ENCODE results near the gene ACTL6B. TPM values are rescaled to one million over a fixed set of nuclear protein-coding genes. Genes with fewer than 3 reads are reported as not detected.

The ACTL6B gene
- total RNA-seq, 1 experiment from 2014 or later = 1.3 TPM

DNA sequence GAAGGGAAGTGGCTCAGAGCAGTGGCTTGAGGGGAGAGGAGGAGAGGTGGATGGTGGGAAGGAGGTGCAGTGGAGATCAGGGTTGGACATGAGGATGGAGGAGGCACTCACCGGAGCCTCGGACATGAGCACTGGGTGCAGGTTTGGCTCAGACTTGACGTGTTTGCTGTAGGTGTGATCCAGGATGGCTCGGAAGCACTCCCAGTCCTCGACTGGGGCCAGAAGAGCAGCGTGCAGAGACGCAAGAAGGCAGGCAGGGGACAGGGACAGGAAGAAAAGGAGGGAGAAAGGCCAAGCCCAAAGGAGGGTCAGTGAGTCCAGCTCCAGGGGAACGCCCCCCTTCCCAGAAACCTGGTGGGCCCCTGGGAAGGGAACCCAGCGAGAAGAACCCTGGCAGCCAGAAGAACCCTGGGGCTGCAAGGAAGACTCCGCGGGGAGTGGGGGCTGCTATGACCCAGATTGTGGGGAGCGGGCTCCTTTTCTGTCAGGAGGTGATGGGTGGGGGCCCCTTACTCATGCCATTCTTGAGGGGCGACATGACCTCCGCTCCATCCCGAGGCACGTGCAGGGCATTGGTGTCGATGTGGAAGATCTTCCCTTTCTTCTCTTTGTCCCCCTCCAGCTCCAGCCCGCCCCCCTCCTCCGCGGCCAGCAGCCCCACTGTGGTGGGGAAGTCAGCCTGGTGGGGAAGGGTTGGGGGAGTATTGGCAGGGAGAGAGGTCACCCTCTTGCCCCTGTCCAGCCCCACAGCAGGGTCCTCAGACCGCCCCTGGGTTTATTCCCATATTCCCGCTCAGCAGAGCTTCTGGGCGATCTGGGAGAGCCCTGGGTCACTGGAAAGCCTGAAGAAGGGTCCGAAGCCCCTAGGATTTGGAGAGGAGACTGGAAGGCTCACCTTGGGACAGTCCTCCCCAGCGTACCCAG, 1.1 kb downstream of the ACTL6B start:
- Mint-ChIP-seq H3K27ac (no peak overlapping the region), H3K9me3 (no peaks in the 10 kb centered on the region), H3K4me3 (no peak overlapping the region), H3K4me1 (peaks cover 2% of the 10 kb centered on the region; the same call in 1 of the 2 replicates), H3K27me3 (ENCODE audit: low read depth) (peaks cover 61% of the 10 kb centered on the region), H3K36me3 (no peaks in the 10 kb centered on the region)
- ChIA-PET CTCF (interaction anchor here (0.8 to 2.6 kb wide), 8 partner anchors 12 to 50 kb away, joined by 3 to 23 read pairs (median 5); partner anchors contain the start of gene MOSPD3), POLR2A (interaction anchor here (1.4 kb wide), 1 partner anchor 7 kb away, joined by 4 read pairs; no protein-coding TSS in a partner anchor)
- DNase-seq (ENCODE audit: low spot score) = no peak
- ATAC-seq = no peak
- TF ChIP-seq EMX1 (CRISPR knock-in tag; IDR thresholded peaks at IDR 0.05) (no peak), ZNF232 (CRISPR knock-in tag; IDR thresholded peaks at IDR 0.05) (no peak), ELF4 (CRISPR knock-in tag; IDR thresholded peaks at IDR 0.05; ENCODE audit: low read depth) (no peak), TEAD1 (CRISPR knock-in tag; IDR thresholded peaks at IDR 0.05) (no peak), TEAD4 (CRISPR knock-in tag; IDR thresholded peaks at IDR 0.05) (no peak), AR (CRISPR knock-in tag; IDR thresholded peaks at IDR 0.05) (no peak), GRHL2 (CRISPR knock-in tag; IDR thresholded peaks at IDR 0.05; ENCODE audit: insufficient replicate concordance, severe bottlenecking) (no peak), ATF1 (CRISPR knock-in tag; IDR thresholded peaks at IDR 0.05) (no peak), OVOL2 (CRISPR knock-in tag; IDR thresholded peaks at IDR 0.05; ENCODE audit: borderline replicate concordance) (no peak)
- TF ChIP-seq, protein P1, sequence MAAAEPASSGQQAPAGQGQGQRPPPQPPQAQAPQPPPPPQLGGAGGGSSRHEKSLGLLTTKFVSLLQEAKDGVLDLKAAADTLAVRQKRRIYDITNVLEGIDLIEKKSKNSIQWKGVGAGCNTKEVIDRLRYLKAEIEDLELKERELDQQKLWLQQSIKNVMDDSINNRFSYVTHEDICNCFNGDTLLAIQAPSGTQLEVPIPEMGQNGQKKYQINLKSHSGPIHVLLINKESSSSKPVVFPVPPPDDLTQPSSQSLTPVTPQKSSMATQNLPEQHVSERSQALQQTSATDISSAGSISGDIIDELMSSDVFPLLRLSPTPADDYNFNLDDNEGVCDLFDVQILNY (CRISPR knock-in tag; IDR thresholded peaks at IDR 0.05) = no peak
- TF ChIP-seq, protein P2, sequence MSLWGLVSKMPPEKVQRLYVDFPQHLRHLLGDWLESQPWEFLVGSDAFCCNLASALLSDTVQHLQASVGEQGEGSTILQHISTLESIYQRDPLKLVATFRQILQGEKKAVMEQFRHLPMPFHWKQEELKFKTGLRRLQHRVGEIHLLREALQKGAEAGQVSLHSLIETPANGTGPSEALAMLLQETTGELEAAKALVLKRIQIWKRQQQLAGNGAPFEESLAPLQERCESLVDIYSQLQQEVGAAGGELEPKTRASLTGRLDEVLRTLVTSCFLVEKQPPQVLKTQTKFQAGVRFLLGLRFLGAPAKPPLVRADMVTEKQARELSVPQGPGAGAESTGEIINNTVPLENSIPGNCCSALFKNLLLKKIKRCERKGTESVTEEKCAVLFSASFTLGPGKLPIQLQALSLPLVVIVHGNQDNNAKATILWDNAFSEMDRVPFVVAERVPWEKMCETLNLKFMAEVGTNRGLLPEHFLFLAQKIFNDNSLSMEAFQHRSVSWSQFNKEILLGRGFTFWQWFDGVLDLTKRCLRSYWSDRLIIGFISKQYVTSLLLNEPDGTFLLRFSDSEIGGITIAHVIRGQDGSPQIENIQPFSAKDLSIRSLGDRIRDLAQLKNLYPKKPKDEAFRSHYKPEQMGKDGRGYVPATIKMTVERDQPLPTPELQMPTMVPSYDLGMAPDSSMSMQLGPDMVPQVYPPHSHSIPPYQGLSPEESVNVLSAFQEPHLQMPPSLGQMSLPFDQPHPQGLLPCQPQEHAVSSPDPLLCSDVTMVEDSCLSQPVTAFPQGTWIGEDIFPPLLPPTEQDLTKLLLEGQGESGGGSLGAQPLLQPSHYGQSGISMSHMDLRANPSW (CRISPR knock-in tag; conservative IDR thresholded peaks at IDR 0.05; ENCODE audit: low read depth) = no peak
- TF ChIP-seq, protein P3, sequence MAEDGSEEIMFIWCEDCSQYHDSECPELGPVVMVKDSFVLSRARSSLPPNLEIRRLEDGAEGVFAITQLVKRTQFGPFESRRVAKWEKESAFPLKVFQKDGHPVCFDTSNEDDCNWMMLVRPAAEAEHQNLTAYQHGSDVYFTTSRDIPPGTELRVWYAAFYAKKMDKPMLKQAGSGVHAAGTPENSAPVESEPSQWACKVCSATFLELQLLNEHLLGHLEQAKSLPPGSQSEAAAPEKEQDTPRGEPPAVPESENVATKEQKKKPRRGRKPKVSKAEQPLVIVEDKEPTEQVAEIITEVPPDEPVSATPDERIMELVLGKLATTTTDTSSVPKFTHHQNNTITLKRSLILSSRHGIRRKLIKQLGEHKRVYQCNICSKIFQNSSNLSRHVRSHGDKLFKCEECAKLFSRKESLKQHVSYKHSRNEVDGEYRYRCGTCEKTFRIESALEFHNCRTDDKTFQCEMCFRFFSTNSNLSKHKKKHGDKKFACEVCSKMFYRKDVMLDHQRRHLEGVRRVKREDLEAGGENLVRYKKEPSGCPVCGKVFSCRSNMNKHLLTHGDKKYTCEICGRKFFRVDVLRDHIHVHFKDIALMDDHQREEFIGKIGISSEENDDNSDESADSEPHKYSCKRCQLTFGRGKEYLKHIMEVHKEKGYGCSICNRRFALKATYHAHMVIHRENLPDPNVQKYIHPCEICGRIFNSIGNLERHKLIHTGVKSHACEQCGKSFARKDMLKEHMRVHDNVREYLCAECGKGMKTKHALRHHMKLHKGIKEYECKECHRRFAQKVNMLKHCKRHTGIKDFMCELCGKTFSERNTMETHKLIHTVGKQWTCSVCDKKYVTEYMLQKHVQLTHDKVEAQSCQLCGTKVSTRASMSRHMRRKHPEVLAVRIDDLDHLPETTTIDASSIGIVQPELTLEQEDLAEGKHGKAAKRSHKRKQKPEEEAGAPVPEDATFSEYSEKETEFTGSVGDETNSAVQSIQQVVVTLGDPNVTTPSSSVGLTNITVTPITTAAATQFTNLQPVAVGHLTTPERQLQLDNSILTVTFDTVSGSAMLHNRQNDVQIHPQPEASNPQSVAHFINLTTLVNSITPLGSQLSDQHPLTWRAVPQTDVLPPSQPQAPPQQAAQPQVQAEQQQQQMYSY (CRISPR knock-in tag; IDR thresholded peaks at IDR 0.05) = no peak
- TF ChIP-seq, protein P4, sequence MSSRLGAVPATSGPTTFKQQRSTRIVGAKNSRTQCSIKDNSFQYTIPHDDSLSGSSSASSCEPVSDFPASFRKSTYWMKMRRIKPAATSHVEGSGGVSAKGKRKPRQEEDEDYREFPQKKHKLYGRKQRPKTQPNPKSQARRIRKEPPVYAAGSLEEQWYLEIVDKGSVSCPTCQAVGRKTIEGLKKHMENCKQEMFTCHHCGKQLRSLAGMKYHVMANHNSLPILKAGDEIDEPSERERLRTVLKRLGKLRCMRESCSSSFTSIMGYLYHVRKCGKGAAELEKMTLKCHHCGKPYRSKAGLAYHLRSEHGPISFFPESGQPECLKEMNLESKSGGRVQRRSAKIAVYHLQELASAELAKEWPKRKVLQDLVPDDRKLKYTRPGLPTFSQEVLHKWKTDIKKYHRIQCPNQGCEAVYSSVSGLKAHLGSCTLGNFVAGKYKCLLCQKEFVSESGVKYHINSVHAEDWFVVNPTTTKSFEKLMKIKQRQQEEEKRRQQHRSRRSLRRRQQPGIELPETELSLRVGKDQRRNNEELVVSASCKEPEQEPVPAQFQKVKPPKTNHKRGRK (CRISPR knock-in tag; IDR thresholded peaks at IDR 0.05; ENCODE audit: borderline replicate concordance) = no peak
- TF ChIP-seq, protein P5, sequence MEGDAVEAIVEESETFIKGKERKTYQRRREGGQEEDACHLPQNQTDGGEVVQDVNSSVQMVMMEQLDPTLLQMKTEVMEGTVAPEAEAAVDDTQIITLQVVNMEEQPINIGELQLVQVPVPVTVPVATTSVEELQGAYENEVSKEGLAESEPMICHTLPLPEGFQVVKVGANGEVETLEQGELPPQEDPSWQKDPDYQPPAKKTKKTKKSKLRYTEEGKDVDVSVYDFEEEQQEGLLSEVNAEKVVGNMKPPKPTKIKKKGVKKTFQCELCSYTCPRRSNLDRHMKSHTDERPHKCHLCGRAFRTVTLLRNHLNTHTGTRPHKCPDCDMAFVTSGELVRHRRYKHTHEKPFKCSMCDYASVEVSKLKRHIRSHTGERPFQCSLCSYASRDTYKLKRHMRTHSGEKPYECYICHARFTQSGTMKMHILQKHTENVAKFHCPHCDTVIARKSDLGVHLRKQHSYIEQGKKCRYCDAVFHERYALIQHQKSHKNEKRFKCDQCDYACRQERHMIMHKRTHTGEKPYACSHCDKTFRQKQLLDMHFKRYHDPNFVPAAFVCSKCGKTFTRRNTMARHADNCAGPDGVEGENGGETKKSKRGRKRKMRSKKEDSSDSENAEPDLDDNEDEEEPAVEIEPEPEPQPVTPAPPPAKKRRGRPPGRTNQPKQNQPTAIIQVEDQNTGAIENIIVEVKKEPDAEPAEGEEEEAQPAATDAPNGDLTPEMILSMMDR (IDR thresholded peaks at IDR 0.05) = no peak
- TF ChIP-seq, protein P6, sequence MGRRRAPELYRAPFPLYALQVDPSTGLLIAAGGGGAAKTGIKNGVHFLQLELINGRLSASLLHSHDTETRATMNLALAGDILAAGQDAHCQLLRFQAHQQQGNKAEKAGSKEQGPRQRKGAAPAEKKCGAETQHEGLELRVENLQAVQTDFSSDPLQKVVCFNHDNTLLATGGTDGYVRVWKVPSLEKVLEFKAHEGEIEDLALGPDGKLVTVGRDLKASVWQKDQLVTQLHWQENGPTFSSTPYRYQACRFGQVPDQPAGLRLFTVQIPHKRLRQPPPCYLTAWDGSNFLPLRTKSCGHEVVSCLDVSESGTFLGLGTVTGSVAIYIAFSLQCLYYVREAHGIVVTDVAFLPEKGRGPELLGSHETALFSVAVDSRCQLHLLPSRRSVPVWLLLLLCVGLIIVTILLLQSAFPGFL (CRISPR knock-in tag; IDR thresholded peaks at IDR 0.05; ENCODE audit: borderline replicate concordance) = no peak
- TF ChIP-seq, protein P7, sequence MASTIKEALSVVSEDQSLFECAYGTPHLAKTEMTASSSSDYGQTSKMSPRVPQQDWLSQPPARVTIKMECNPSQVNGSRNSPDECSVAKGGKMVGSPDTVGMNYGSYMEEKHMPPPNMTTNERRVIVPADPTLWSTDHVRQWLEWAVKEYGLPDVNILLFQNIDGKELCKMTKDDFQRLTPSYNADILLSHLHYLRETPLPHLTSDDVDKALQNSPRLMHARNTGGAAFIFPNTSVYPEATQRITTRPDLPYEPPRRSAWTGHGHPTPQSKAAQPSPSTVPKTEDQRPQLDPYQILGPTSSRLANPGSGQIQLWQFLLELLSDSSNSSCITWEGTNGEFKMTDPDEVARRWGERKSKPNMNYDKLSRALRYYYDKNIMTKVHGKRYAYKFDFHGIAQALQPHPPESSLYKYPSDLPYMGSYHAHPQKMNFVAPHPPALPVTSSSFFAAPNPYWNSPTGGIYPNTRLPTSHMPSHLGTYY (CRISPR knock-in tag; IDR thresholded peaks at IDR 0.05) = no peak
